ENCODE results near the gene RFC2. TPM values are rescaled to one million over a fixed set of nuclear protein-coding genes. Genes with fewer than 3 reads are reported as not detected.
A peak's percentile ranks its signal among the peaks of the same experiment; 100 is the strongest.

The RFC2 gene
- total RNA-seq, 6 donors from 2014 or later = 9.5 to 19.4 (median 14.0) TPM

DNA sequence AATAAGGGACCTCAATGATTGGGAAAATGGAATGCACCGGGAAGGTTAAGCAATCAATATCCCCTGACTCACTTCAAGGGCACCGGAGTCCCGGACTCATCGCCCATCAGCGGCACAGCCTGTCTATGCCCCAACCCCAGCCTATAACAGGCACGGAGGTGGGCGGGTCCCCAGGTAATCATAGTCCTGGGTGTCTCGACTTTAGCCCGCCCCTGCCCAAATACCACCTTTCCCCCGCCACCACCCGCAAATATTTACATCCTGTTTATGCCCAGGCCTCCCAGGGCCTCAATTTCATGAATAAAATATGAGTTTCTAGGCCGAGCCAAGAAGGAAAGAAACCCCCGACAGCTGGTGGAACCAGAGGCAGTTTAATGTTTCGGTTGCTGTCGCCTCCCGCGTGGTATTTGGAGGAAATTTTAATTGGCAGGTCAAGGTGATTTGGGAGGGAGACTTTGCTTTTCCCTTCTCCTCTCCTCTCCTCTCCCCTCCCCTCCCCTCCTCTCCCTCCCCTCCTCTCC, 15.6 kb upstream of the RFC2 start:
- H3K27ac ChIP-seq = peak overlapping the region in 2 of 4 donors; percentile 54 to 79
- peaks cover 13 to 28% (median 19%) of the 10 kb centered on the region in 4 donors for H3K4me1 ChIP-seq
- peak overlapping the region; percentile 55 to 70 (median 62) for H3K4me3 ChIP-seq
- DNase-seq = peak in 1 of 2 donors; percentile 53
- TF ChIP-seq POLR2A (IDR thresholded peaks at IDR 0.05) (no peak), EP300 (IDR thresholded peaks at IDR 0.05) (no peak), POLR2AphosphoS5 (IDR thresholded peaks at IDR 0.05) (no peak)
- TF ChIP-seq, protein P1, sequence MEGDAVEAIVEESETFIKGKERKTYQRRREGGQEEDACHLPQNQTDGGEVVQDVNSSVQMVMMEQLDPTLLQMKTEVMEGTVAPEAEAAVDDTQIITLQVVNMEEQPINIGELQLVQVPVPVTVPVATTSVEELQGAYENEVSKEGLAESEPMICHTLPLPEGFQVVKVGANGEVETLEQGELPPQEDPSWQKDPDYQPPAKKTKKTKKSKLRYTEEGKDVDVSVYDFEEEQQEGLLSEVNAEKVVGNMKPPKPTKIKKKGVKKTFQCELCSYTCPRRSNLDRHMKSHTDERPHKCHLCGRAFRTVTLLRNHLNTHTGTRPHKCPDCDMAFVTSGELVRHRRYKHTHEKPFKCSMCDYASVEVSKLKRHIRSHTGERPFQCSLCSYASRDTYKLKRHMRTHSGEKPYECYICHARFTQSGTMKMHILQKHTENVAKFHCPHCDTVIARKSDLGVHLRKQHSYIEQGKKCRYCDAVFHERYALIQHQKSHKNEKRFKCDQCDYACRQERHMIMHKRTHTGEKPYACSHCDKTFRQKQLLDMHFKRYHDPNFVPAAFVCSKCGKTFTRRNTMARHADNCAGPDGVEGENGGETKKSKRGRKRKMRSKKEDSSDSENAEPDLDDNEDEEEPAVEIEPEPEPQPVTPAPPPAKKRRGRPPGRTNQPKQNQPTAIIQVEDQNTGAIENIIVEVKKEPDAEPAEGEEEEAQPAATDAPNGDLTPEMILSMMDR (IDR thresholded peaks at IDR 0.05) = no peak
- WGBS, 2 donors = 1% methylated on average over 17 of the region's 17 CpGs
- no peaks in the 10 kb centered on the region for H3K9me3 ChIP-seq
- ATAC-seq (ENCODE audit: low FRiP score in 2 of 2) = peak; percentile 56 to 62
- no peaks in the 10 kb centered on the region for H3K27me3 ChIP-seq
- H3K36me3 ChIP-seq = no peaks in the 10 kb centered on the region

DNA sequence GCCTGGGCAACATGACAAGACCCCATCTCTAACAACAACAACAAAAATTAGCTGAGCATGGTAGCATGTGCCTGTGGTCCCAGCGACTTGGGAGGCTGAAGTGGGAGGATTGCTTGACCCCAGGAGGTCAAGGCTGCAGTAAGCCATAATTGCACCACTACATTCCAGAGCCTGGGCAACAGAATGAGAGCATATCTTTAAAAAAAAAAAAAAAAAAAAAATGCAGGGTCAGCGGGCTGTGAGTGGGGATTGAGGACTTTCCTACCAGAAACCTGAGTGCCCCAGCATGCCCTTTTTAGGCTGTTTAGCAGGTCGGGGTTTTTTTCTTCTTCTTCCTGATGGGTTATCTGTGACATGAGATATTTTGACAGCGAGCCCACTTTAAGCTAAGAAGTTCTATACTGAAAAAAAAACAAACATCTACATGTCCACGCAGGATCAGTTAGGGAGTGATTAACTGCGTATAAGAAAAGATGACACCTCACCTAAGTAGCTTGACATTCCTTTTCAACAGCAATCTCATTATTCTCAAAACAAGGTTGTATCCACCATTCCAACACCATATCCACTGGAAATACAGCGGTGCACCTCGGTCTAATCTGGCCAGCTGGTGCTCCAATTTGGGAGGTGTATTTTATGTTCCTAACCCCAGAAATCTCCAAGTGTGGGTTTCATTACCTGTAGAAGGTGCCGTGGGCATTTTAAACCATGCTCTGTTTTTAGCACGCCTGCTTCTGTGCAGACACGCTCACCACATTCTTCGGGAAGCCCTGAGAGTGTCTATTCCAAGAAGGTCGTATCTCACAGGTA, 13.8 kb upstream of the RFC2 start:
- H3K27me3 ChIP-seq = no peaks in the 10 kb centered on the region
- no peak for DNase-seq
- H3K36me3 ChIP-seq = no peaks in the 10 kb centered on the region
- 63 to 74% methylated on average over 13 of the region's 13 CpGs for WGBS, 2 donors
- H3K9me3 ChIP-seq = no peaks in the 10 kb centered on the region
- H3K4me3 ChIP-seq = no peak overlapping the region
- H3K4me1 ChIP-seq = peaks cover 13 to 28% (median 15%) of the 10 kb centered on the region in 4 donors
- H3K27ac ChIP-seq = no peak overlapping the region
- TF ChIP-seq EP300 (IDR thresholded peaks at IDR 0.05) (no peak), POLR2AphosphoS5 (IDR thresholded peaks at IDR 0.05) (no peak), POLR2A (IDR thresholded peaks at IDR 0.05) (no peak)
- TF ChIP-seq, protein P1 (IDR thresholded peaks at IDR 0.05) = no peak
- ATAC-seq (ENCODE audit: low FRiP score in 2 of 2) = no peak

DNA sequence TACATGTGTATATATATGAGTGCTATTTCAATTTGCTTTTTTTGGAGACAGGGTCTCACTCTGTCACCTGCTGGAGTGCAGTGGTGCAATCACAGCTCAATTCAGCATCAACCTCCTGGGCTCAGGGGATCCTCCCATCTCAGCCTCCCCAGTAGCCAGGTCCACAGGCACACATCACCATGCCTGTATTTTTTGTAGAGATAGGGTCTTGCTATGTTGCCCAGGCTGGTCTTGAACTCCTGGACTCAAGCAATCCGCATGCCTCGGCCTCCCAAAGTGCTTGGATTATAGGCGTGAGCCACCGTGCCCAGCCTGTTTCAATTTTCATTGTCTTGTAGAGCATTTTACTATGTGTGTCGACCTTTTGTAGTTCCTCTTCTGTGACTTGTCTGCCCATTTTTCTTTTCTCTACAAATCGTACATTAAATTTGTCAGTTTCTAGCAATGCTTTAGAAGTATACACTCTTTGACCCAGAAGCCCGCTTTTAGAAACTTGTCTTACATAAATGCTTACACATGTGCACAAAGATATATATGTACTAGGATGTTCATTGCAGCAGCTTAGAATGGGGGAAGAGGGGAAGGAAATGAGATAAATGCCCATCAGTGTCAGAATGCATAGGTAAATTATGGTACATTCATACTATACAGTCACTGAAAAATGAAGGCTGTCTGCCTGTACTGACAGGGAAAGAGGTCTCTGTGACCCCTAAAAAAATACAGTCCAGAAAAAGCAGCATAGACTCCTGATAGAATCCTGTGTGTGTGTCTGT, 12.2 kb upstream of the RFC2 start:
- Histone ChIP-seq H3K4me3 (no peak overlapping the region), H3K36me3 (no peaks in the 10 kb centered on the region), H3K27me3 (no peaks in the 10 kb centered on the region), H3K9me3 (no peaks in the 10 kb centered on the region), H3K4me1 (peaks cover 1 to 14% (median 3%) of the 10 kb centered on the region in 4 donors), H3K27ac (no peak overlapping the region)
- 72 to 73% methylated on average over 7 of the region's 7 CpGs for WGBS, 2 donors
- ATAC-seq (ENCODE audit: low FRiP score in 2 of 2) (no peak), DNase-seq (no peak)
- TF ChIP-seq POLR2AphosphoS5 (IDR thresholded peaks at IDR 0.05) = no peak
- TF ChIP-seq POLR2A (IDR thresholded peaks at IDR 0.05) = no peak
- no peak for TF ChIP-seq EP300 (IDR thresholded peaks at IDR 0.05)
- TF ChIP-seq, protein P1 (IDR thresholded peaks at IDR 0.05) = no peak

DNA sequence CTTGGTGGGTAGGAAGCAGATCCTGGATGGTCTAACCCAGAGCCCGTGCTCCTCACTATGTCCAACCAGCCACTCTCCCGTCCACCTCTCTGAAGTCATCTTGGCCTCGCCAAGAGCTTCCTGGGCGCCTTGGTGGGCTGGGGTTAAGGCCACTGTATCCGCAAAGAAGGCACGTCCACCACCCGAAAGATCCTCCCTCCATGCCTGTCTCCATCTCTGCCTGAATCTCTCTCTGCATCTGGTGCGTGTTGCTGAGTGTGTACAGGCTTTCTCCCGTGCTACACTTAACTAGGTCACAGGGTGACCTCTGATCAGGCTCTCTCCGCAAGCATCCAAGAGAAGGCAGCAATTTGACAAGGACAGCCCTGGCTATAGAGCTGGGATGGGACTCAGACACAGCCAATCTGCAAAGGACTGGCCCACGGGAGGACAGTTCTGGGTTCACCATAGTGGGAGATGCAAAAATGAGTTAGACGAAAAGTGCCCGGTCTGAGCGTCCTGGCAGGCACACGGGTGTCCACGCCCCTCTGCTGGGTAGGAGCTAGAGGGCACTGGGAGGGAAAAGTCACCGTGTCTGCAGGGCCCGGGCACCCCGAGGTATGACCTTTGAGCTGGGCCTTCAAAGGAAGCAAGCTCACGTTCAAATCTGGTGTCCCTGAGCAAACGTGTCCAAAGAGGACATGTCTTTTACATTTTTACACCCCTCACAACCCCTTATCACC, 9.4 kb upstream of the RFC2 start:
- no peaks in the 10 kb centered on the region for H3K9me3 ChIP-seq
- H3K27me3 ChIP-seq = no peaks in the 10 kb centered on the region
- no peak overlapping the region for H3K4me3 ChIP-seq
- ATAC-seq (ENCODE audit: low FRiP score in 2 of 2) = no peak
- no peak for TF ChIP-seq POLR2AphosphoS5 (IDR thresholded peaks at IDR 0.05)
- TF ChIP-seq, protein P1 (IDR thresholded peaks at IDR 0.05) = no peak
- no peak for TF ChIP-seq EP300 (IDR thresholded peaks at IDR 0.05)
- TF ChIP-seq POLR2A (IDR thresholded peaks at IDR 0.05) = no peak
- H3K27ac ChIP-seq = no peak overlapping the region
- H3K36me3 ChIP-seq = no peaks in the 10 kb centered on the region
- 84 to 87% methylated on average over 20 to 21 of the region's 21 CpGs for WGBS, 2 donors
- H3K4me1 ChIP-seq = no peaks in the 10 kb centered on the region
- no peak for DNase-seq

Data from upper lobe of left lung (tissue), 6 donors.